ENCODE results near the gene PTPRK.
"Not testable (repeated sequence)": the region's sequence is repeated elsewhere in the genome, so short reads cannot be mapped to it uniquely, and the experiment has no call there.

Gene PTPRK

GRCh38 chr6:127939442-127940066, 580.8 kb downstream of the PTPRK start:
- no peaks in the 10 kb centered on the region for H3K4me1 ChIP-seq (ENCODE audit: control insufficient read depth, insufficient read depth, low read length)
- no peak overlapping the region for H3K27ac ChIP-seq (ENCODE audit: low read depth, low read length)
- H3K9me3 ChIP-seq (ENCODE audit: control insufficient read depth, insufficient read depth, low read length), result no peaks in the 10 kb centered on the region
- no peaks in the 10 kb centered on the region for H3K36me3 ChIP-seq (ENCODE audit: control insufficient read depth, insufficient read depth, low read length)
- H3K4me3 ChIP-seq (ENCODE audit: low read depth, low read length), result no peak overlapping the region
- no peaks in the 10 kb centered on the region for H3K27me3 ChIP-seq (ENCODE audit: control insufficient read depth, insufficient read depth, low read length)
- H3K9ac ChIP-seq (ENCODE audit: low read depth, low read length), result no peak overlapping the region

DNA sequence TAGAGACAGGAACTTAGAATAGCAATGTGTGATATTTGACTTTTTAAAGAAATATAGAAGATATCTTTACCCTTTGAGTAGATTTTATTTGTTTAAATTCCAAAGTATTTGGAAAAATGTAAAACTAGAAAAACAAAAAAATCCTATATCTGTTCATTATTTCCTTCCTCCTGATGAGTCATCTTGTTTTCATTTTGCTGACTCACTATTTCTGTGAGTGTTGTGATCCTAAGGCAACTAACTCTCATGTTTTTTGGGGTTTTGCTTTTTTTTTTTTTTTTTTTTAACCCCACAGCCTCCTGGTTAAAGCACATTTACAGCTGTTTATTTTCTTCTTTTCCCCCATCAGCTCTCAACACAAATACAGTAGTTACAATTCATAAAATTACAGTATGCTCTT, 581.7 kb downstream of the PTPRK start:
- no peaks in the 10 kb centered on the region for H3K4me1 ChIP-seq (ENCODE audit: control insufficient read depth, insufficient read depth, low read length)
- no peaks in the 10 kb centered on the region for H3K36me3 ChIP-seq (ENCODE audit: control insufficient read depth, insufficient read depth, low read length)
- H3K9me3 ChIP-seq (ENCODE audit: control insufficient read depth, insufficient read depth, low read length), result no peaks in the 10 kb centered on the region
- H3K27ac ChIP-seq (ENCODE audit: low read depth, low read length), result no peak overlapping the region
- H3K9ac ChIP-seq (ENCODE audit: low read depth, low read length), result no peak overlapping the region
- no peaks in the 10 kb centered on the region for H3K27me3 ChIP-seq (ENCODE audit: control insufficient read depth, insufficient read depth, low read length)
- no peak overlapping the region for H3K4me3 ChIP-seq (ENCODE audit: low read depth, low read length)

- no peak overlapping the region for H3K9ac ChIP-seq (ENCODE audit: low read depth, low read length)
- H3K4me1 ChIP-seq (ENCODE audit: control insufficient read depth, insufficient read depth, low read length), result no peaks in the 10 kb centered on the region
- H3K36me3 ChIP-seq (ENCODE audit: control insufficient read depth, insufficient read depth, low read length), result no peaks in the 10 kb centered on the region
- no peak overlapping the region for H3K4me3 ChIP-seq (ENCODE audit: low read depth, low read length)
- peaks cover 6% of the 10 kb centered on the region for H3K9me3 ChIP-seq (ENCODE audit: control insufficient read depth, insufficient read depth, low read length)
- no peak overlapping the region for H3K27ac ChIP-seq (ENCODE audit: low read depth, low read length)
- no peaks in the 10 kb centered on the region for H3K27me3 ChIP-seq (ENCODE audit: control insufficient read depth, insufficient read depth, low read length)
These were observed 582.7 kb downstream of the PTPRK start for GRCh38 chr6:127937747-127938146.

- H3K9me3 ChIP-seq (ENCODE audit: control insufficient read depth, insufficient read depth, low read length), result peaks cover 10% of the 10 kb centered on the region
- H3K36me3 ChIP-seq (ENCODE audit: control insufficient read depth, insufficient read depth, low read length), result no peaks in the 10 kb centered on the region
- H3K27me3 ChIP-seq (ENCODE audit: control insufficient read depth, insufficient read depth, low read length), result no peaks in the 10 kb centered on the region
- H3K9ac ChIP-seq (ENCODE audit: low read depth, low read length), result no peak overlapping the region
- H3K4me3 ChIP-seq (ENCODE audit: low read depth, low read length), result no peak overlapping the region
- no peaks in the 10 kb centered on the region for H3K4me1 ChIP-seq (ENCODE audit: control insufficient read depth, insufficient read depth, low read length)
- H3K27ac ChIP-seq (ENCODE audit: low read depth, low read length), result no peak overlapping the region
These were observed 583.3 kb downstream of the PTPRK start for GRCh38 chr6:127937102-127937501.

DNA sequence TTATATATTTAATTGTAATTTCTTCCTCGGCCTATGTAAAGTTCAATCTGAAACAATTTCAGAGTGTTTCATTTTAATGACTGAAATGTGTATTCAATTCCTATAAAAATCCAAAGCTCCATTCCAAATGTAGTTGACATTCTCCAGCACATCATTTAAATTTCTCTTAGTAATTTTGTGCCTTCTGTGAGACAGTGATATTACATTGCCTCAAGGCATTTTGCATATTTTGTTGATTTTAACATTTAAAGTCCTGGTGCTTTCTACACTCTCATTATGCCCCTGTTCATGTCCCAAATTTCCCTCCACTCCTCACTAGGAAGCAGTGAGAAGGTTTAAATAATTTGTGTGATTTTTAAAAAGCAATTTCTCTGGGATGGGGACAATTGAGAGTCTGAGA, 585.4 kb downstream of the PTPRK start:
- H3K9ac ChIP-seq (ENCODE audit: low read depth, low read length), result no peak overlapping the region
- peaks cover 10% of the 10 kb centered on the region for H3K9me3 ChIP-seq (ENCODE audit: control insufficient read depth, insufficient read depth, low read length)
- H3K36me3 ChIP-seq (ENCODE audit: control insufficient read depth, insufficient read depth, low read length), result no peaks in the 10 kb centered on the region
- H3K27me3 ChIP-seq (ENCODE audit: control insufficient read depth, insufficient read depth, low read length), result no peaks in the 10 kb centered on the region
- no peak overlapping the region for H3K4me3 ChIP-seq (ENCODE audit: low read depth, low read length)
- H3K27ac ChIP-seq (ENCODE audit: low read depth, low read length), result no peak overlapping the region
- no peaks in the 10 kb centered on the region for H3K4me1 ChIP-seq (ENCODE audit: control insufficient read depth, insufficient read depth, low read length)

- Histone ChIP-seq H3K9ac (ENCODE audit: low read depth, low read length) (no peak overlapping the region), H3K4me1 (ENCODE audit: control insufficient read depth, insufficient read depth, low read length) (no peaks in the 10 kb centered on the region), H3K27ac (ENCODE audit: low read depth, low read length) (no peak overlapping the region), H3K9me3 (ENCODE audit: control insufficient read depth, insufficient read depth, low read length) (peaks cover 10% of the 10 kb centered on the region), H3K4me3 (ENCODE audit: low read depth, low read length) (no peak overlapping the region), H3K36me3 (ENCODE audit: control insufficient read depth, insufficient read depth, low read length) (no peaks in the 10 kb centered on the region), H3K27me3 (ENCODE audit: control insufficient read depth, insufficient read depth, low read length) (no peaks in the 10 kb centered on the region)
These were observed 586.3 kb downstream of the PTPRK start for GRCh38 chr6:127933852-127934840.

GRCh38 chr6:127933137-127933536, 587.3 kb downstream of the PTPRK start:
- Histone ChIP-seq H3K27me3 (ENCODE audit: control insufficient read depth, insufficient read depth, low read length) (no peaks in the 10 kb centered on the region), H3K4me1 (ENCODE audit: control insufficient read depth, insufficient read depth, low read length) (no peaks in the 10 kb centered on the region), H3K9ac (ENCODE audit: low read depth, low read length) (no peak overlapping the region), H3K36me3 (ENCODE audit: control insufficient read depth, insufficient read depth, low read length) (no peaks in the 10 kb centered on the region), H3K27ac (ENCODE audit: low read depth, low read length) (no peak overlapping the region), H3K4me3 (ENCODE audit: low read depth, low read length) (no peak overlapping the region), H3K9me3 (ENCODE audit: control insufficient read depth, insufficient read depth, low read length) (peaks cover 10% of the 10 kb centered on the region)

GRCh38 chr6:127932708-127933107, 587.7 kb downstream of the PTPRK start:
- H3K4me3 ChIP-seq (ENCODE audit: low read depth, low read length), result no peak overlapping the region

GRCh38 chr6:127926441-127926840, 594.0 kb downstream of the PTPRK start:
- H3K27me3 ChIP-seq (ENCODE audit: control insufficient read depth, insufficient read depth, low read length); H3K9me3 ChIP-seq (ENCODE audit: control insufficient read depth, insufficient read depth, low read length); H3K4me3 ChIP-seq (ENCODE audit: low read depth, low read length); H3K4me1 ChIP-seq (ENCODE audit: control insufficient read depth, insufficient read depth, low read length); H3K27ac ChIP-seq (ENCODE audit: low read depth, low read length); H3K36me3 ChIP-seq (ENCODE audit: control insufficient read depth, insufficient read depth, low read length); H3K9ac ChIP-seq (ENCODE audit: low read depth, low read length): not testable (repeated sequence)

More at GRCh38 chr6:127932708-127933107, 587.7 kb downstream of the PTPRK start:
- Histone ChIP-seq H3K9ac (ENCODE audit: low read depth, low read length) (no peak overlapping the region), H3K27ac (ENCODE audit: low read depth, low read length) (no peak overlapping the region), H3K4me1 (ENCODE audit: control insufficient read depth, insufficient read depth, low read length) (no peaks in the 10 kb centered on the region), H3K36me3 (ENCODE audit: control insufficient read depth, insufficient read depth, low read length) (no peaks in the 10 kb centered on the region), H3K9me3 (ENCODE audit: control insufficient read depth, insufficient read depth, low read length) (peaks cover 10% of the 10 kb centered on the region), H3K27me3 (ENCODE audit: control insufficient read depth, insufficient read depth, low read length) (no peaks in the 10 kb centered on the region)

GRCh38 chr6:127924440-127924839, 596.0 kb downstream of the PTPRK start:
- Histone ChIP-seq H3K4me1 (ENCODE audit: control insufficient read depth, insufficient read depth, low read length) (no peaks in the 10 kb centered on the region), H3K9me3 (ENCODE audit: control insufficient read depth, insufficient read depth, low read length) (peaks cover 10% of the 10 kb centered on the region), H3K4me3 (ENCODE audit: low read depth, low read length) (no peak overlapping the region), H3K27me3 (ENCODE audit: control insufficient read depth, insufficient read depth, low read length) (no peaks in the 10 kb centered on the region), H3K36me3 (ENCODE audit: control insufficient read depth, insufficient read depth, low read length) (no peaks in the 10 kb centered on the region), H3K9ac (ENCODE audit: low read depth, low read length) (no peak overlapping the region), H3K27ac (ENCODE audit: low read depth, low read length) (no peak overlapping the region)

GRCh38 chr6:127924031-127924430, 596.4 kb downstream of the PTPRK start:
- Histone ChIP-seq H3K27ac (ENCODE audit: low read depth, low read length) (no peak overlapping the region), H3K4me3 (ENCODE audit: low read depth, low read length) (no peak overlapping the region)

More at GRCh38 chr6:127924031-127924430, 596.4 kb downstream of the PTPRK start:
- Histone ChIP-seq H3K9ac (ENCODE audit: low read depth, low read length) (no peak overlapping the region), H3K4me1 (ENCODE audit: control insufficient read depth, insufficient read depth, low read length) (no peaks in the 10 kb centered on the region), H3K36me3 (ENCODE audit: control insufficient read depth, insufficient read depth, low read length) (no peaks in the 10 kb centered on the region), H3K9me3 (ENCODE audit: control insufficient read depth, insufficient read depth, low read length) (peaks cover 10% of the 10 kb centered on the region), H3K27me3 (ENCODE audit: control insufficient read depth, insufficient read depth, low read length) (no peaks in the 10 kb centered on the region)
